Measurements from ENCODE around the gene RAF1.
"Not testable (repeated sequence)": the region's sequence is repeated elsewhere in the genome, so short reads cannot be mapped to it uniquely, and the experiment has no call there.

Gene RAF1

DNA sequence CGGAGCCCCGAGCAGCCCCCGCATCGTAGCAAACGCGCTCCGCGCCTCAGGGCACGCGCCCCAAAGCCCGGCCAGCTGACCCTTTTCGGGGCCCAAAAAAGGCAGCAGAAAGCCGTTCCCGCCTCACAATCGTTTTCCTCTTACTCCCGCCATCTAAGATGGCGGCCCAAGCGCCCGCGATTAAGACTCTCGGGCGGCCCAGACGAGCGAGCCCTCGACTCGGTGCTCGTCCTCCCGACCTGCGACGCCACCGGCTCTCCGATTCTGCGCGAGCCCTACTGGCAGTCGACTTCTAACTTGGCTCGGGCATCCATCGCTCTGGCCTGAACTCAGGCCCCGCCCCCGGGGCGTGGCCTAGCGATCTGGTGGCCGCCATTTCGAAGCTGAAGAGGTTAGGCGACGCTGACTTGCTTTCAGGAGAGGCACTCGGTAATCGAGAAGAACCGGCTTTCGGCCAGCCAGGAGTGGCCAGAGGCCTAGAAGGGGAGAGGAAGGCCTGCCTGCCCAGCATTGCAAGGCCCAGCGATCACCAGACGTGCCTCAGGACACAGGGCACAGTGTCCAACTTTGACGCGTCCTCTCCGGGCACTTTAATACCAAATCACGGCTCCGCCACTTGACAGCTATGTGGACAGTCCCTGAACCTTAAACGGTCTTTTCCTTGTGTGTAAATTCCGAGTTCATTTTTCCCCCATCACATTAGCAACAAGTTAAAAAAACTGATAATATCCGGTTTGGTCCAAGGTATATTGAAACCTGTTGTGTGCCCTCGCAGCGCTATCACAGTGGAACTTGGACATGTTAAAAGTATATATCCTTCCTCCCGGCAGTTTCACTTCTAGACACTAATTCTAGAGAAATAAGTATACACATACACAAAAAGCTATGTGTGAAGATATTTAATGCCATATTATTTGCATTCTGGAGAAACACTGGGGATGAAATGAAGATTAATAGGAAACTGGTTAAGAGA is at the start of gene RAF1:
TSS of gene RAF1 (minus strand) at position 182 of the 973 bp plus-strand sequence. CDS start 45,396 bp downstream, outside the sequence.
- DNase-seq, result peak; percentile 96

DNA sequence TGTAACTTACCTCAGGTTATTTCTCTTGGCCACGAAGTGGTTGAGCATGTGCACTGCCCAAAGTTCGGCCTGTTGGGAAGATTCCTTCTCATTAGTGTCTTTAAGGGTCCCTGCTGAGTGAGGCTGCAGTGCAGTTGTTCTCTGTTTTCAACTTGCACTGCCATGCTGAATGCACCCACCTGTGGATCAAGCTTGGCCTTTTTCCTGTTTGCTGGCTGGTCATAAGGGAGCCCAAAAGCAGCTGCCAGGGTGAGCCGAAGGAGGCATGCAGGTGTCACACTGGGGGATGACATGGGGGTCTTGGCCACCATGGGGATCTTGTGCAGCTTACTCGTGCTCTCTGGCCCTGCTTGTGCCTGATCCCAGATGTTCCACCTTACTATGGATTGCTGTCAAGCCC is 46.1 kb upstream of the RAF1 start:
- DNase-seq, result no peak

DNA sequence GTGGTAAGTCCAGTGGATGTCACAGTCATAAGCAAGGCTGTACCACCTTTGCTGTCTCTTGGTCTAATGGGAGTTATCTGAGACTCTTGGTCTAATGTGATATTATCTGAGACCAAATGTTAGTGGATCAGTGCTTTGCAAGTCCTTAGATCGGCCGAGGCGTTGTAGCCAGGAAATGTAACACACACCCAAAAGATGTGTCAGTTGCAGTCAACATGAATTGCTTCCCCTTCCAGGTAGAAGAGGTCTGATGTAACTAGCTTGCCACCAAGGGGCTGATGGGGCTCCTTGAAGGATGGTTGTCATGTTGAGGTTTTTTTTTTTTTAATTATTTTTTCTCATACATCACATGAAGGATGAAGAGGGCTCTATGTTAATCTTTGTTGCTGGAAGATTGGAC is 45.4 kb upstream of the RAF1 start:
- DNase-seq, result no peak

GRCh38 chr3:12708584-12709192 is 44.8 kb upstream of the RAF1 start:
- DNase-seq, result peak; percentile 86

- no peak for DNase-seq
These were observed 43.5 kb upstream of the RAF1 start for GRCh38 chr3:12707449-12707848.

DNA sequence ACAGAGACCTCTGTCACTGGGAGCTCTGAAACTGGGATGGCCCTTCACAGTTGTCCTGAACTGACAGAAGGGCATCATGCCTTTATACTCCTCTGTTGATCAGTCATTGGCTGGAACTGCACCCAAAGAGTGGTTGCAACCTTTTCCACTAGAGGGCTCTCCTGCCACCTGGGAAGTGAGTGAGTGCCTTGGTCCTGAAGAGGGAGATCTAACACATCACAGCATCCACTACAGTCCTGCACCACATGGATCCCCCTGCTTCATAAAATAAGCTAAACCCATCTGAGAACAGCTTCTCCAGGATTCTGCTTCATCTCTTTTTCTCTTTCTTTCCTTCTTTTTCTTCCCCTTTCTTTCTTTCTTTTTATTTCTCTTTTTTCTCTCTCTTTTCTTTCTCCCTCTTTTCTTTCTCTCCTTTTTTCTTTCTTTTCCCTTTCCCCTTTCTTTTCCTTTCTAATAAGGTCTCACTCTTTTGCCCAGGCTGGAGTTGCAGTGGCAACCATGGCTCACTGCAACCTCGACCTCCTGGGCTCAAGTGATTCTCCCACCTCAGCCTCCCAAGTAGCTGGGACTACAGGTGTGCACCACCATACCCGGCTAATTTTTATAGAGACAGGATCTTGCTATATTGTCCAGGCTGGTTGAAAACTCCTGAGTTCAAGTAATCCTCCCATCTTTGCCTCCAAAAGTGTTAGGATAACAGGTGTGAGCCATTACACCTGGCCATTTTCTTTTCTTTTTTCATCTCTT is 42.8 kb upstream of the RAF1 start:
- DNase-seq, result no peak

DNA sequence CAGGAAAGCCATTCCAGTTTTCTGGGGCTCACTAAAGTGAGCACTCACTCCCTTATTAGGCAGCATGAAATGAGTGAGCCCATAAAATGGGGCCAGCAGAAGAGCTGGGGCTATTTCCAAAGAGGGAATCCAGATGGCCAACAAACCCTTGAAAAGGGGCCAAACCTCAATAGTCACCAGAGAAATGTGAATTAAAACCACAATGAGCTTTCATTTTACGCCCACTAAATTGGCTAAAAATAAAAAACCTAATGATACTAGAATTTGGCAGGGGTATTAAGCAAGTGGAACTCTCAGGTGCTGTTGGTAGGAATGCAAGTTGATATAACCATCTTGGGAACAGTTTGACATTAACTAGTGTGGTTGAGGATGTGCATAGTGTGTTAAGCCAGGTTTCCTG is 42.1 kb upstream of the RAF1 start:
- no peak for DNase-seq

DNA sequence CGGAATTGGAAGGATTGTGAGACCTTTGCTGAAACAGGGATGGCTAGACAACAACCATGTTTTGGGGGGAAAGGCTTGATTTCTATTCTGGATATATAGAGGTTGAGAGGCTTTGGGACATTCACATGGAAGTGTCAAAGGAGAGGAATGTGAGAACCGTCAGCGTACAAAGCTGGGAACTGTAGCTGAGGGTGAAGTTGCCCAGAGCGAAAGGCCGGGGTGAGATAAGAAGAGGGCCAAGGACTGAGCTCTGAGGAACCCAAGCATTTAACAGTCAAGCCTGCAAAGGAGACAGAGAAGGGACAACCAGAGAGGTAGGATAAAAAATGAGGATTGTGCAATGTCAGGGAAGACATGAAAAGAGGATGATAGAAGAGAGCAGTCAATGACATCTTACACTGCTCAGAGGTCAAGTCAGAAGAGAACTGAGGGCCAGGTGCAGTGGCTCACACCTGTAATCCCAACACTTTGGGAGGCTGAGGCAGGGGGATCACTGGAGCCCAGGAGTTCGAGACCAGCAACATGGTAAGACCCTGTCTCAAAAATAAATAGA is 41.5 kb upstream of the RAF1 start:
- no peak for DNase-seq

DNA sequence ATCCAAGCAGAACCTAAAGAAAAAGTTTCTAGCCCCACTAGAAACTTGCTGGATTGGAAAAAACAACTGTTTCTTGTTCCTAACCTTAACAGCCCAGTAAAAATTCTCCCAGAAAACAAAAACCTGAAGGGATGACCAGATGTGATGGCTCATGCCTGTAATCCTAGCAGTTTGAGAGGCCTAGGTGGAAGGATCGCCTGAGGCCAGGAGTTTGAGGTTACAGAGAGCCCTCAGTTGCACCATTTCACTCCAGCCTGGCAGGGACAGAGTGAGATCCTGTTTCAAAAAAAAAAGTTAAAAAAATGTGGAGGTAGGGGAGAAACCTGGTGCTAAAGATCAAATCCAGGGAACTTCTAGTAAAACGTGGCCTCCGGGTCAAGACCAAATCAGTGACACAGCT is 38.6 kb upstream of the RAF1 start:
- no peak for DNase-seq

DNA sequence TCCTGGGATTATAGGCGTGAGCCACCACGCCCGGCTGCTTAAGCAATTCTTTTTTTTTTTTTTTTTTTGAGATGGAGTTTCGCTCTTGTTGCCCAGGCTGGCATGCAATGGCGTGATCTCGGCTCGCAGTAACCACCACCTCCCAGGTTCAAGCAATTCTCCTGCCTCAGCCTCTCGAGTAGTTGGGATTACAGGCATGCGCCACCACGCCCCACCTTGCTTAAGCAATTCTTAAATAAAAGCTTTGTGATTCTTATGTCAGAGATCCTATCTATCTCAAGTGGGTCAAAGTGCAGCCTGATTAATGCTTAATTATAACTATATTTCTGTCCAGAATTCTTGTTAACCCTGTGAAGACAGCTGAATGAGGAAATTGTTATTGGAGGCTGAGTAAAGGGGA is 37.7 kb upstream of the RAF1 start:
- not testable (repeated sequence) for DNase-seq

DNA sequence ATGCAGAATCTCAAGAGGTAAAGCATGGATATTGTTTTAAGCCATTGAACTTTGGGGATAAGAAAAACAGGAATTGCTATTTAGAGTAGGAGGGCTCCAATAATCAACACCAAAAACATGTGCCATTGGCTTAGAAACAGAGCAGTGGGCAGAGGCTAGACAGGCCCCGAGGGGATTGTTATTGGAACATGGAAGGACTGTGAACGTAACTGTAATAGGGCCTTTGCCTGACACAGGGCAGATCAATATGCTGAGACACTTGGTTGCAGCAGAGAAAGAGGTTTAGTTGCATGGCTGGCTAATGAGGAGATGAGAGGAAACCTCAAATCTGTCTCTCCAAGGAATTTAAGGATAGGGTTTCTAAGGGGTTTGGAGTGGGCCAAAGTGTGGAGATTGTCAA is 36.9 kb upstream of the RAF1 start:
- DNase-seq, result no peak

- no peak for DNase-seq
These were observed 32.0 kb upstream of the RAF1 start for GRCh38 chr3:12695916-12696315.

DNA sequence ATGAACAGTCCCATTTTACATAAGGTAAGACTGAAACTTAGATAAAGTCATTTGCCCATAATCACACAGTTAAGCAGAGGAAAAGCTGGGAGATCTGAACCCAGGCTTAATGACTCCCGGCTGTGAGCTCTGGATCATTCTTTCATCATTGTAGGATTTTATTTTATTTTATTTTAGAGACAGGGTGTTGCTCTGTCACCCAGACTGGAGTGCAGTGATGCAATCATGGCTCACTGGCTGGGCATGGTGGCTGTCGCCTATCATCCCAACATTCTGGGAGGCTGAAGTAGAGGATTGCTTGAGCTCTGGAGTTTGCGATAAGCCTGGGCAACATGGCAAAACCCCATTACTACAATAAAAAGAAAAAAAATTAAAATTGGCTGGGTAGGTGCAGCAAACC is 31.2 kb upstream of the RAF1 start:
- DNase-seq, result no peak

GRCh38 chr3:12692444-12692843 is 28.5 kb upstream of the RAF1 start:
- DNase-seq, result no peak

- DNase-seq, result no peak
These were observed 26.2 kb upstream of the RAF1 start for GRCh38 chr3:12689997-12690711.

DNA sequence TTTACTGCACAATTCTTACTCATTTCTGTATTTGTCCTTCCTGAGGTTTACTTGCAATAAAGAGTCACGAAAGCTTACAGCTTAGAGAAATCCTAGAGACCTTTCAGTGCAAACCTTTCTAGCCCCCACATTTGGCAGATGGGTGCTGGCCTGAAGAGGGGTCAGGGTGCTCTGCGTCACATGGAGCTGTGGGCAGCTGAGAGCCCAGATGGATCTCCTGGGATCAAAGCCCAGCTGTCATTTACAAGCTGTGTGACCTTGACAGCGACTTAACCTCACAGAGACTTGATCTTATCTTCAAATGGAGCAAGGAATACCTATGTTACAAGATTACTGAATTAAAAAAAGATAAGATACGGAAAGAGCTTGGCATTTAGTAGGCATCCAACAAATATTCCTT is 24.0 kb upstream of the RAF1 start:
- no peak for DNase-seq

DNA sequence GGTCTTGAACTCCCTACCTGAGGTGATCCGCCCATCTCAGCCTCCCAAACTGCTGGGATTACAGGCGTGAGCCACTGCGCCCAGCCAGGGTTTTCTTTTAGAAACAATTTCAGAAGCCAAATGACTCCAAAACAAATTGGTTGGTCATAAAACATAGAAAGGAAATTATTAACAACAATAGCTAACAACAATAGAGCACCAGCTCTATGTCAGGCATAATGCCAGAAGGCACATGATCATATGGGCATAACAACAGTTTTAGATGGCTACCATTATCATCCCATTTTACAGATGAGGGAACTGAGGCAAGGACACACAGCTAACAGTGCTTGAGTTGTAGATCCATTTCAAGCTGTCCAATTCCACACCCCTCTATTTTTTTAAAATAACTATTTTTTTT is 22.2 kb upstream of the RAF1 start:
- no peak for DNase-seq

DNA sequence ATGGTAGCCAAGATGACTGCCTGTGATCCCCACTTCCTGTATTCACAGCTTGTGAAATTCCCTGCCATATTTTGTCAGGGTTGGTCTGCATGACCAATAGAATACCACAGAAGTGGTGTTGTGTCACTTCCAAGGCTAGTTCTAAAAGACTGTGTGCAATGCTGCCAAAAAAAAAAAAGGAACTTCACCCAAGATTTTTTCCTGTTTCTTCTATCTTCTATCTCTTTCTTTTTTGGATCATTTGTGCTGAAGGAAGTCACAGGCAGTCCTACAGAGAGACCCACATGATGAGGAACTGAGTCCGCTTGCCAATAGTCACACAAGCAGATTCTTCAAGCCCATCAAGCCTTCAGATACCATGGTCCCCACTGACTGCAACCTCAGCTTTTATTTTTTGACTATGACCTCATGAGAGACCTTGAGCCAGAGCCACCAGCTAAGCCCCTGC is 18.1 kb upstream of the RAF1 start:
- no peak for DNase-seq

DNA sequence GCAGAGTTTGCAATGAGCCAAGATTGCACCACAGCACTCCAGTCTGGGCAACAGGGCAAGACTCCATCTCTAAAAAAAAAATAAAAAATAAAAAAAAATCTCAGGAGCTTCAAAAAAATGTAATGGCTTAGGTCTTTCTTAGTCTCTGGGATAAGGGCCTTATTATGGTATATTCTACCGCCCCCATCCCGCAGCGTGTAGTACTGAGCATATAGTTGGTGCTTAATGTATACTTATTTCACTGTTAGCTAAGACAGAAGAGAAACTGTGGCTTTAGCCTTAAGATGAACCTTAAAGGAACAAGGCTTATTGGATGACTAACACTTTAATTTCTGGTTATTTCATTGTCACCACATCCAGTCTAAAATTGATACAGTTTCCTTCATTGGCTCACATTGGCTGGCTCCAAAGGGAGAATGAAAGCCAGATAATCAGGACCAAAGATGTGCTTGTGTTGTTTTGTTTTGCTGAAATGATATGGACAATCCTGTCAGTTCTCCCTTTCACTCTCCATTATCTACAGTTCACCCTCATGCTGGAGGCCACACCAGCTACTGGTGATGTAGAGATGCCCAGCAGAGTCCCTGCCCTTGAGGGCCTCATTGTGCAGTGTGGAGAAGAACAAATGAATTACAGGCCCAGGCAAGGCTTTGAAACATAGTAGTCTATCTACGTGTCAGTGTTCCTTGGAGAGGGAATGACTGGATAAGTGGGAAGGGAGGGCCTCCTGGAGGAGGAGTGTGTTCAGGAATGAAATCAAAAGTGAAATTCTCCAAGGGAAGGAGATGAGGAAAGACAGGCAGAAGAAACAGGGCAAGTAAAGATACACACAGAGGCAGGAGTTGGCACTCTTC is 17.4 kb upstream of the RAF1 start:
- DNase-seq, result no peak

- DNase-seq, result peak; percentile 77
These were observed 15.6 kb upstream of the RAF1 start for GRCh38 chr3:12679468-12679867.

- no peak for DNase-seq
These were observed 13.7 kb upstream of the RAF1 start for GRCh38 chr3:12677616-12678015.
